Right cardiac atrium (tissue), 5 donors: ENCODE measurements around the gene KIAA0513. TPM values are rescaled to one million over a fixed set of nuclear protein-coding genes. Genes with fewer than 3 reads are reported as not detected.

Experiments used
- ATAC-seq, 2 donors: fragments of 200-7000 bp; cut with Tn5 transposase; one replicate each; pipeline versions ENCODE4 v1.8.0 to v1.9.1; 2020; ENCODE audit warnings: moderate library complexity in 2 of 2, mild to moderate bottlenecking in 1 of 2
- DNase-seq, 3 donors: peaks; one replicate each; pipeline ENCODE4 v3.0.0-alpha.2; 2020
- H3K27ac ChIP-seq: one replicate; pipeline ENCODE4 v1.5.1; 2013; ENCODE audit warnings: mild to moderate bottlenecking, low read length, control low read depth, moderate library complexity
- H3K27me3 ChIP-seq: one replicate; pipeline ENCODE4 v1.6.1; 2013; ENCODE audit not compliant: control insufficient read depth, insufficient read depth
- H3K4me1 ChIP-seq: one replicate; pipeline ENCODE4 v1.6.1; 2013; ENCODE audit warnings: low read length; ENCODE audit not compliant: control insufficient read depth, insufficient read depth
- H3K4me3 ChIP-seq: one replicate; pipeline ENCODE4 v1.5.1; 2013; ENCODE audit warnings: low read length, control low read depth
- H3K9me3 ChIP-seq: one replicate; pipeline ENCODE4 v1.6.1; 2013; ENCODE audit warnings: low read length; ENCODE audit not compliant: control insufficient read depth
- WGBS: extraction: QIAGEN DNeasy Blood & Tissue Kit; methylation state at CpG from one replicate; pipeline ENCODE4 v1.1.7; 2013; 5-methylcytosine and 5-hydroxymethylcytosine counted together
- intact Hi-C, 4 donors: fragments of 100-400 bp; cut with DNase I; formaldehyde crosslinking; loops; one replicate each; pipeline versions ENCODE4 v1.11.0 to v1.14.0; 2022 to 2023
- polyA plus RNA-seq: library from polyadenylated mRNA; stranded (reverse); fragments of 200-250 nt; gene quantifications from one replicate; pipeline ENCODE4 v1.2.3, GENCODE V29; 2013
- total RNA-seq, 4 donors: library from RNA; stranded (reverse); fragmentation: NEBNext Ultra II Directional; extraction: Animal tissue kit (Norgen Biotek cat#: 25700); gene quantifications; one replicate each; pipeline ENCODE4 v1.2.1, GENCODE V29; 2021
- donor health status: healthy with polysubstance abuse.
- donor health status: DM: no; HTN: yes; CAD: no.
- donor health status: DM: no; HTN: no; CAD: no.
- donor health status: DM: no; HTN: yes; CAD: no; lungs with severe emphysema.
- donor health status: DM: yes; HTN: yes; CAD: no.

KIAA0513 gene
- total and polyA plus RNA-seq, 5 donors, result 6.7 to 13.5 (median 12.2) TPM

GRCh38 chr16:85083051-85083639 lies 55.5 kb downstream of the KIAA0513 start:
- Histone ChIP-seq H3K4me1 (no peaks in the 10 kb centered on the region), H3K27ac (no peak overlapping the region), H3K27me3 (no peaks in the 10 kb centered on the region), H3K4me3 (no peak overlapping the region), H3K9me3 (no peaks in the 10 kb centered on the region)
- intact Hi-C loops, result loop anchor here in 1 of 4 donors (10.0 kb wide), 2 partner anchors 88 to 328 kb away; no protein-coding TSS in a partner anchor
- DNase-seq (peak in 2 of 3 donors; percentile 20 to 42), ATAC-seq (no peak)
- WGBS, result 50% methylated on average over 13 of the region's 13 CpGs

DNA sequence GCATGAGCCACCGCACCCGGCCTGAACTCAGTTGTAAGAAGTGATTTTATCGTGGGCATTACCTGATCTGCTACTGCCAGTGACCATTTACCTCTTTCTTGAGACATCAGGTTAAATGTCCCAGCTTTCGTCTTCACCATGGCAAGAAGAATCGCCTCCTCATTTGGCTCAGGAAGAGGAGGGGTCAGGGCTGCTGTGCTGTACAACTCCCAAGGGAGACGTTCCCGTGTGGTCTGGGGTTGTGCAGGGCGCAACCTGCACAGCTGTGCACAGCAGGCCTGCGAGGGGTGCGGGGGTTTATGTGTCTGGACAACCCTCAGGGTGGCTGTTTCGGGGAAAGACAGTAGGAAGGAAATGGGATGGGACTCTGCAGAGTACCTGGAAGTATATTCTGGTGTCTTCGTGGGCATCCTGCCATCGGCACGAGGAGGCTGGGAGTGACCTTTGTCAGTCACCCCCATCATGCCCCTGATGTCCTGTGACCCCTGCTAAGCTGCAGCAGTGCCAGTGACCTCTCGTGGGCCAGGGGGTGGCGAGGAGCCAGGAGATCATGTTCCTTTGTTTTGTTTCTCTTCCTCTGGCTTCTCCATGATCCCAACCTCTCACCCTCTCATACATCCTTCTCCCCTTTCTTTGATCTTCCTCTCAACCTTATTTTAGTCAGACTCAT lies 57.4 kb downstream of the KIAA0513 start:
- Histone ChIP-seq H3K4me1 (peaks cover 3% of the 10 kb centered on the region), H3K9me3 (no peaks in the 10 kb centered on the region), H3K27me3 (no peaks in the 10 kb centered on the region), H3K27ac (no peak overlapping the region), H3K4me3 (no peak overlapping the region)
- DNase-seq (peak in 2 of 3 donors; percentile 37 to 56), ATAC-seq (no peak)
- intact Hi-C loops, result loop anchor here in 1 of 4 donors (10.0 kb wide), 2 partner anchors 90 to 330 kb away; no protein-coding TSS in a partner anchor
- 78% methylated on average over 16 of the region's 16 CpGs for WGBS

GRCh38 chr16:85085721-85086120 lies 58.1 kb downstream of the KIAA0513 start:
- Histone ChIP-seq H3K4me1 (peaks cover 6% of the 10 kb centered on the region), H3K4me3 (no peak overlapping the region), H3K27ac (no peak overlapping the region), H3K27me3 (no peaks in the 10 kb centered on the region), H3K9me3 (no peaks in the 10 kb centered on the region)
- peak in 1 of 3 donors; percentile 36 for DNase-seq
- no peak for ATAC-seq
- intact Hi-C loops, result loop anchor here in 1 of 4 donors (10.0 kb wide), 2 partner anchors 91 to 331 kb away; no protein-coding TSS in a partner anchor
- WGBS, result 94% methylated on average over 17 of the region's 17 CpGs

GRCh38 chr16:85086347-85087291 lies 59.0 kb downstream of the KIAA0513 start:
- Histone ChIP-seq H3K27me3 (no peaks in the 10 kb centered on the region), H3K27ac (no peak overlapping the region), H3K4me3 (no peak overlapping the region), H3K4me1 (peaks cover 6% of the 10 kb centered on the region), H3K9me3 (no peaks in the 10 kb centered on the region)
- ATAC-seq (peak; percentile 60 to 61), DNase-seq (peak; percentile 80 to 93 (median 89))
- WGBS, result 75% methylated on average over 37 of the region's 37 CpGs
- intact Hi-C loops, result loop anchor here in 1 of 4 donors (10.0 kb wide), 2 partner anchors 92 to 332 kb away; no protein-coding TSS in a partner anchor

GRCh38 chr16:85087899-85088569 lies 60.4 kb downstream of the KIAA0513 start:
- Histone ChIP-seq H3K4me1 (peaks cover 6% of the 10 kb centered on the region), H3K27ac (no peak overlapping the region), H3K4me3 (no peak overlapping the region), H3K9me3 (no peaks in the 10 kb centered on the region), H3K27me3 (no peaks in the 10 kb centered on the region)
- intact Hi-C loops, result loop anchor here in 1 of 4 donors (10.0 kb wide), 2 partner anchors 93 to 333 kb away; no protein-coding TSS in a partner anchor
- 97% methylated on average over 21 of the region's 21 CpGs for WGBS
- no peak for ATAC-seq
- peak in 2 of 3 donors; percentile 31 to 36 for DNase-seq

GRCh38 chr16:85088570-85089199 lies 61.1 kb downstream of the KIAA0513 start:
- intact Hi-C loops, result loop anchor here in 1 of 4 donors (10.0 kb wide), 2 partner anchors 94 to 334 kb away; no protein-coding TSS in a partner anchor
- WGBS, result 76% methylated on average over 31 of the region's 31 CpGs
- Histone ChIP-seq H3K4me1 (peaks cover 6% of the 10 kb centered on the region), H3K27ac (no peak overlapping the region), H3K9me3 (no peaks in the 10 kb centered on the region), H3K4me3 (no peak overlapping the region), H3K27me3 (no peaks in the 10 kb centered on the region)
- ATAC-seq, result peak in 1 of 2 donors; percentile 36
- DNase-seq, result peak in 1 of 3 donors; percentile 64

DNA sequence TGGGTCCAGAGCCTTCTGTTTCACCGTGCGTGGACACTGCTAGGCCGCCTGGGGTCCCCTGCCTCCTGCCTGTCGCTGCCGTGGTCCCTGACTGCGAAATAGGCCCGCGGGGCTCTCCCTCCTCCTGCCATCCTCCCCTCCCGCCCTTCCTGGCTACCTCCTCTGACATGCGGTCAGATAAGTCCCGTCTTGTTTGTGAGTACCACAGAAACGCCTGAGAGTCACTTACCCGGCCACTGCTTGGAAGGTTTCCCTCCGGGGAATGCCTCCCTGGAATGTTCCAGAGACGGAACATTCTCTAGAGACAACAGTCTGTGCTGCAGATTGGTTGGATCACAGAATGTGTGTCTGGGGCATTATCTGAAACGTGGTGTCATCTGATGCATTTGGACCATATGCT lies 61.9 kb downstream of the KIAA0513 start:
- Histone ChIP-seq H3K4me1 (peaks cover 6% of the 10 kb centered on the region), H3K9me3 (no peaks in the 10 kb centered on the region), H3K4me3 (no peak overlapping the region), H3K27ac (no peak overlapping the region), H3K27me3 (no peaks in the 10 kb centered on the region)
- intact Hi-C loops, result loop anchor here in 1 of 4 donors (10.0 kb wide), 2 partner anchors 95 to 335 kb away; no protein-coding TSS in a partner anchor
- DNase-seq, result peak in 1 of 3 donors; percentile 63
- ATAC-seq, result no peak
- WGBS, result 46% methylated on average over 16 of the region's 16 CpGs

- intact Hi-C loops, result no loop called here
- WGBS, result 54% methylated on average over 13 of the region's 13 CpGs
These were observed 62.6 kb downstream of the KIAA0513 start for GRCh38 chr16:85090181-85090580.

DNA sequence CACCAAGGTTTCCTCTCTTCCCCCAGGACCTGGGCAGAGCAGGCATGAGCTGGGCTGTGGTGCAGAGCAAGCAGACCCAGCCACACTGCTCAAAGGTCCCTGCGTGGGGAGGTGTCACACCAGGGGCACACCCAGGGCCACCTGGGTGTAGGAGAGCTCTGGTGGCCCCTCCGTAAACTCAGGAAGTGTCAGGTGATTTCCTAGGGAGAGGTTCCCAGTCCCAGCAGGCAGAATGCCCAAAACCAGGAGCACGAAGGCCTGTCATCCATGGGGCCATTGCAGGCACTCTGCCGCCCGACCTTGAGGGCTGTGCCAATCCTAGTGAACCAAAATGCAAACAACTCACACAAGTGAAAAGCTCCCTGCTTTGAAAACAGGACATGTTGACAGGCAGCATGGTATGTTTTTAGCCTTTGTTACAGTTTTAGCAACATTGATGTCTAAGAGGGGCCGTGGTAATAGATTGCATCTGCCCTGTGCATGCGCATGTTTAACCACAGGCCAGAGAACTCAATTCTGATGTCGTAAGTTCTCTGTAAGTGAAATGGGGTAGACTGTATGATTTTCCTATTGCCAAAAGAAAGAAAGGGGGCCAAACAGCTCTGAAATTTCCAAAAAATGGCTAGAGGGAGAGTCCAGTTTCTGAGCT lies 63.4 kb downstream of the KIAA0513 start:
- DNase-seq (peak in 1 of 3 donors; percentile 40), ATAC-seq (no peak)
- intact Hi-C loops, result no loop called here
- Histone ChIP-seq H3K27ac (no peak overlapping the region), H3K4me3 (no peak overlapping the region), H3K4me1 (peaks cover 6% of the 10 kb centered on the region), H3K27me3 (no peaks in the 10 kb centered on the region), H3K9me3 (no peaks in the 10 kb centered on the region)
- 77% methylated on average over 8 of the region's 8 CpGs for WGBS

More at GRCh38 chr16:85090181-85090580, 62.6 kb downstream of the KIAA0513 start:
- no peaks in the 10 kb centered on the region for H3K27me3 ChIP-seq
- peaks cover 6% of the 10 kb centered on the region for H3K4me1 ChIP-seq
- DNase-seq (no peak), ATAC-seq (no peak)
- H3K9me3 ChIP-seq, result no peaks in the 10 kb centered on the region
- no peak overlapping the region for H3K4me3 ChIP-seq
- no peak overlapping the region for H3K27ac ChIP-seq
